Ovary (tissue), 9 donors: ENCODE results near the gene RAET1G. TPM values are rescaled to one million over a fixed set of nuclear protein-coding genes. Genes with fewer than 3 reads are reported as not detected.
"Not testable (repeated sequence)": the region's sequence is repeated elsewhere in the genome, so short reads cannot be mapped to it uniquely, and the experiment has no call there.

ENCODE experiments used
- DNase-seq, 5 donors: peaks; one replicate each; pipeline ENCODE4 v3.0.0-alpha.2; 2019 to 2020
- H3K27ac ChIP-seq, 2 donors: fragments of 200-600 bp; one replicate each; pipeline versions ENCODE4 v1.5.1 to v1.8.0; 2019 to 2022
- H3K27me3 ChIP-seq: fragments of 200-600 bp; one replicate; pipeline ENCODE4 v1.8.0; 2022
- H3K36me3 ChIP-seq: fragments of 200-600 bp; sonication (generic); one replicate; pipeline ENCODE4 v1.5.1; 2019
- H3K4me1 ChIP-seq: one replicate; pipeline ENCODE4 v1.8.1; 2013; ENCODE audit warnings: mild to moderate bottlenecking, moderate library complexity; ENCODE audit not compliant: insufficient read depth
- H3K4me3 ChIP-seq: fragments of 200-600 bp; sonication (generic); one replicate; pipeline ENCODE4 v1.5.1; 2017
- H3K9me3 ChIP-seq, 2 donors: fragments of 200-600 bp in 1 of 2; sonication (generic) in 1 of 2; one replicate each; pipeline versions ENCODE4 v1.5.1 to v1.8.1; 2013 to 2019; ENCODE audit warnings: mild to moderate bottlenecking in 1 of 2, moderate library complexity in 1 of 2
- EP300 ChIP-seq: sonication (generic); formaldehyde crosslinking; IDR thresholded peaks from one replicate; pipeline ENCODE4 v1.6.1; 2017; ENCODE audit warnings: antibody characterized with exemption
- POLR2A ChIP-seq: fragments of 450-650 bp; IDR thresholded peaks from one replicate; pipeline ENCODE4 v1.6.1; 2017; ENCODE audit warnings: antibody characterized with exemption, mild to moderate bottlenecking, moderate library complexity
- WGBS, 3 donors: extraction: QIAGEN DNeasy Blood & Tissue Kit in 1 of 3; methylation state at CpG; one replicate each; pipeline versions ENCODE4 v1.1.5 to v1.1.7; 2013 to 2017; 5-methylcytosine and 5-hydroxymethylcytosine counted together
- intact Hi-C, 4 donors: fragments of 100-400 bp; cut with DNase I; formaldehyde crosslinking; loops; one replicate each; pipeline versions ENCODE4 v1.11.0 to v1.15.1; 2022 to 2023
- polyA plus RNA-seq, 2 donors: library from polyadenylated mRNA; stranded (reverse); fragments of 200-250 nt in 1 of 2; fragments of 350-450 nt in 1 of 2; fragmentation: Illumina TruSeq in 1 of 2; extraction: RNeasy Lipid Tissue Mini Kit (QIAGEN cat#74804) in 1 of 2; gene quantifications; one replicate each; pipeline ENCODE4 v1.2.3, GENCODE V29; 2013 to 2014
- total RNA-seq, 7 donors: library from RNA; depleted of rRNA in 2 of 7; stranded (reverse); fragments of >200 nt in 2 of 7; fragmentation: NEBNext Ultra II Directional in 3 of 7; extraction: Animal tissue kit (Norgen Biotek cat#: 25700) in 3 of 7; gene quantifications; one replicate each; pipeline versions ENCODE4 v1.1.0 to v1.2.4, GENCODE V29; 2016 to 2023
- TF ChIP-seq, protein P1 (sequence below), 3 donors: fragments of 450-650 bp in 2 of 3; fragments of 200-600 bp in 1 of 3; IDR thresholded peaks; one replicate each; pipeline versions ENCODE4 v1.5.1 to v1.8.0; 2016 to 2022; ENCODE audit warnings: antibody characterized with exemption in 3 of 3, mild to moderate bottlenecking in 1 of 3
- donor health status: DM: no; HTN: no; CAD: no; lungs with moderate emphysema.
- donor health status: DM: no; HTN: no; CAD: no.
- donor health status: Bipolar disorder and iron deficiency.
- donor health status: DM: yes; HTN: yes; CAD: no.
- donor health status: DM: no; HTN: no; CAD: no.
- donor health status: DM: yes; HTN: yes; CAD: no.

RAET1G gene
- total and polyA plus RNA-seq, 9 donors: 0.42 to 1.5 (median 0.77) TPM; not detected in 1

DNA sequence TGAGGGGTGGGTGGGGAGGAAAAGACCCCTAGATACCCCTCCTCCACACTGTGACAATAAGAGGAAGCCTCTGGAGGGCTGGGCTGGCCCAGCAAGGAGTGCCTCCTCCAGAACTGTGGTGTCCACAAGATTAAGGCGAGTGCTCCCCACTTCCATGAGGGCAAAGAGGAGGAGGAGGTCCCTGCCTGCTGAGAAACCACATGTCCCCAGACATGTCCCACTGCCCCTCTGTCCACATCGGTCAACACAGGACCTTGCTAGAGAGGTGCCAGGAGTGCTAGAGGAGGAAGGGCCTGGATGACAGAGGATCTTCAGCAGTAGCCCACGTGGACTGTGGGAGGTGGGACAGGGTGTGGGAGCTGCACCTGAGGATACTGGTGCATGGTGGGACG is 3.1 kb downstream of the RAET1G start:
- peak in 2 of 5 donors; percentile 7 to 26 for DNase-seq
- TF ChIP-seq, protein P1, sequence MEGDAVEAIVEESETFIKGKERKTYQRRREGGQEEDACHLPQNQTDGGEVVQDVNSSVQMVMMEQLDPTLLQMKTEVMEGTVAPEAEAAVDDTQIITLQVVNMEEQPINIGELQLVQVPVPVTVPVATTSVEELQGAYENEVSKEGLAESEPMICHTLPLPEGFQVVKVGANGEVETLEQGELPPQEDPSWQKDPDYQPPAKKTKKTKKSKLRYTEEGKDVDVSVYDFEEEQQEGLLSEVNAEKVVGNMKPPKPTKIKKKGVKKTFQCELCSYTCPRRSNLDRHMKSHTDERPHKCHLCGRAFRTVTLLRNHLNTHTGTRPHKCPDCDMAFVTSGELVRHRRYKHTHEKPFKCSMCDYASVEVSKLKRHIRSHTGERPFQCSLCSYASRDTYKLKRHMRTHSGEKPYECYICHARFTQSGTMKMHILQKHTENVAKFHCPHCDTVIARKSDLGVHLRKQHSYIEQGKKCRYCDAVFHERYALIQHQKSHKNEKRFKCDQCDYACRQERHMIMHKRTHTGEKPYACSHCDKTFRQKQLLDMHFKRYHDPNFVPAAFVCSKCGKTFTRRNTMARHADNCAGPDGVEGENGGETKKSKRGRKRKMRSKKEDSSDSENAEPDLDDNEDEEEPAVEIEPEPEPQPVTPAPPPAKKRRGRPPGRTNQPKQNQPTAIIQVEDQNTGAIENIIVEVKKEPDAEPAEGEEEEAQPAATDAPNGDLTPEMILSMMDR (IDR thresholded peaks at IDR 0.05): no peak
- TF ChIP-seq POLR2A (no peak), EP300 (no peak)
- H3K27me3 ChIP-seq: no peaks in the 10 kb centered on the region
- H3K36me3 ChIP-seq: no peaks in the 10 kb centered on the region
- WGBS, 3 donors: 88 to 93% (median 89%) methylated on average over 4 of the region's 4 CpGs
- intact Hi-C loops: loop anchor here in 3 of 4 donors (5.0 to 10.0 kb wide), 3 partner anchors 55 to 375 kb away; partner anchors contain the start of genes LRP11 (in 1 of the 3) and PPIL4 (in 1 of the 3)
- H3K4me3 ChIP-seq: no peak overlapping the region
- peaks cover 2% of the 10 kb centered on the region for H3K4me1 ChIP-seq
- H3K27ac ChIP-seq: no peak overlapping the region
- H3K9me3 ChIP-seq: no peaks in the 10 kb centered on the region

DNA sequence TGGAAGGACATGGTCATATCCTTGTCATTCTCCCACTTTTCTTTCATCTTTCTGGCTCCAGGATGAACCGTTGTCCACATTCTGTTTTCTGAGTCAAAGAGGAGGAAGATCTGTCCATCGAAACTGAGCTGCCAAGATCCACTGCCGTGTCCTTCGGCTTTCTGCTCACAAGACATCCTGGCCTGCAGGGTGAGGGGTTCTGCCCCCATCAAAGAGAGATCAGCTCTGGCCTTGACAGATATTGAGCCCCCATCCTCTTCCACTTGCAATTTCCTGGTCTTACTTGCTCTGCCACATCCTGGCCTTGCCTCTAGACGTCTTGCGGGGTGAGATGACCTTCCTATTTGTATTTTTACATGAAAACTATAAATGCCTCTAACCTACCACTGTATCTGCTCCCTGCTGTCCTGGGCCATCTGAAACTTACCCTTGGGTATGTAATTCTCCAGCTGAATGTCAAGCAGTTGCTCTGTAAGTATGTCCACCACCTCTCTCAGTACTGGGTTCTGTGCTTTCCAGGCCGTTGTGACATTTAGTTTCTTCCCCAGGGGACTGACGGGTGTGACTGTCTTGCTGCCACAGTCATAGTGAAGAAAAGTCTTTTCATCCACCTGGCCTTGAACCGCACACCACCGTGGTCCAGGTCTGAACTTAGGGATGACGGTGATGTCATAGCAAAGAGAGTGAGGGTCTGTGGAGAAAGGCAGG is 3.6 kb downstream of the RAET1G start:
- H3K27ac ChIP-seq, H3K36me3 ChIP-seq, H3K4me1 ChIP-seq, H3K4me3 ChIP-seq, intact Hi-C loops, H3K27me3 ChIP-seq, H3K9me3 ChIP-seq: not testable (repeated sequence)
- DNase-seq: peak in 1 of 5 donors; percentile 4
- 83 to 84% (median 84%) methylated on average over 11 of the region's 11 CpGs for WGBS, 3 donors

DNA sequence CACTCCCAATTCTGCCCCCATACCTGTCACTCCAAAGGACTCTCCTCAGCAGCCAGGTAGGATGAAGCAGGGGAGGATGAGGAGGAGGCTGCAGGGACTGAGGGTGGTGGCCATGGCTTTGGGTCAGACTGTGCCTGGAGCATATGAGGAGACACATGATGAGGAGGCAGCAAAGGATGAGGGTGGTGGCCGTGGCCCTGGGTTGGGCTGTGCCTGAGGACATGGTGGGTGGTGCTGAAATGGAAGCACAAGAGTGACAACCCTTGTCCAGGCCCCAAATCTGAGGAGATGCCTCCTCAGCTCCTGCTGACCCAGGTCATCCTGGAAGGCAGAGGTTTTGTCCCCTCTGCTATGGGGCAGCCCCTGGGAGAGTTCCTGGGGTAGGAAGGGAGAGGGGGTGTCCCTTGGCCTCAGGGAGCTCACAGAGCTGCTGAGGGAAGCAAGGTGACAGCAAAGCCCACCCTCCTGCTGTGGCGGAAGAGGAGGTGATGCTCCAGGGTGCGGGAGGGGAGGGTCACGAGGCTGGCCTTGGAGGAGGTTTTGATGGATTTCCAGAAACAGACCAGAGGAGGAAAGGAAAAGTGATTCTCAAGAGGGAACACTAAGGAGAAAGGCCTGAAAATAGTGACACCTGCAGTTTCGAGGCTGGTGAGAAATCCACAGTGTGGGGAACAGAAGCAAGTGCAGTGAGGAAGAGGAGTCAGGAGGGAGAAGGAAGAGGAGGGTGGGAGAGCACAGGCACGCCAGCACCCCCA is 4.6 kb downstream of the RAET1G start:
- DNase-seq: peak in 2 of 5 donors; percentile 5 to 14

DNA sequence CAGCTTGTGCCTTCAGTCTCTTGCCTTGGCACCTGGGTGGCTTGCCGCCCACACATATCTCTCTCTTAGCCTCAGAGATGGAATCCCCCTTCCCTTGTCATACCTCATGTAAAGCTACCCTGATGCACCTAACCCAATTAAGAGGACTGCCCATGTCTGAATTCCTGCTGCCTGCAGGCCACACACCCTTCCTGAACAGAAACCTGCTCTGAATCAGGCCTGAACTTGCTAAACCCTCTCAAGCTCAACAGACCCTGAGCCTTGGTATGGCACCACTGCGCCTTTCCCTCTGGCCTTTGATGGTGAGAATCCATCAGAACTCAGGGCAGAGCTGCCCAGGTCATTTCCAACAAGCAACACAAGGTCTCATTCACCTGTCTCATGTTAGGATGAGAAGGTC is 5.2 kb downstream of the RAET1G start:
- no peak for DNase-seq
- Histone ChIP-seq H3K4me3 (no peak overlapping the region), H3K4me1 (peaks cover 2% of the 10 kb centered on the region), H3K36me3 (no peaks in the 10 kb centered on the region), H3K27me3 (no peaks in the 10 kb centered on the region), H3K9me3 (no peaks in the 10 kb centered on the region), H3K27ac (no peak overlapping the region)
- intact Hi-C loops: no loop called here
- TF ChIP-seq POLR2A: no peak
- TF ChIP-seq, protein P1 (IDR thresholded peaks at IDR 0.05): no peak
- TF ChIP-seq EP300: no peak
- 94 to 97% (median 96%) methylated on average over 2 of the region's 2 CpGs for WGBS, 3 donors

More for the DNA sequence above, 4.6 kb downstream of the RAET1G start:
- no peaks in the 10 kb centered on the region for H3K36me3 ChIP-seq
- H3K27me3 ChIP-seq: no peaks in the 10 kb centered on the region
- H3K27ac ChIP-seq: no peak overlapping the region
- 80 to 85% (median 81%) methylated on average over 6 of the region's 6 CpGs for WGBS, 3 donors
- TF ChIP-seq, protein P1 (IDR thresholded peaks at IDR 0.05): no peak
- TF ChIP-seq EP300: no peak
- intact Hi-C loops: no loop called here
- H3K4me1 ChIP-seq: peaks cover 2% of the 10 kb centered on the region
- no peaks in the 10 kb centered on the region for H3K9me3 ChIP-seq
- H3K4me3 ChIP-seq: no peak overlapping the region
